GM18519 (cell line): Measurements from ENCODE around the gene SF3B5.
"Not testable (repeated sequence)": the region's sequence is repeated elsewhere in the genome, so short reads cannot be mapped to it uniquely, and the experiment has no call there.

Source experiments
- ATAC-seq: cut with Tn5 transposase; IDR thresholded peaks from one replicate; pipeline ENCODE4 v1.9.1; 2021; ENCODE audit warnings: mild to moderate bottlenecking, moderate library complexity; ENCODE audit not compliant: unreplicated experiment, low FRiP score

SF3B5 gene

GRCh38 chr6:144095134-144096002 lies at the start of gene SF3B5:
Gene SF3B5 (minus strand): TSS chr6:144095573. CDS start chr6:144095497, 76 bp downstream.
- peak; percentile 97 for ATAC-seq

GRCh38 chr6:144144996-144145395 lies 49.6 kb upstream of the SF3B5 start:
- ATAC-seq: no peak

GRCh38 chr6:144143878-144144277 lies 48.5 kb upstream of the SF3B5 start:
- ATAC-seq: no peak

- ATAC-seq: no peak
Observed at GRCh38 chr6:144143106-144143505, 47.7 kb upstream of the SF3B5 start.

- no peak for ATAC-seq
Observed at GRCh38 chr6:144141470-144141869, 46.1 kb upstream of the SF3B5 start.

GRCh38 chr6:144140867-144141266 lies 45.5 kb upstream of the SF3B5 start:
- ATAC-seq: peak; percentile 62

GRCh38 chr6:144139817-144140216 lies 44.4 kb upstream of the SF3B5 start:
- no peak for ATAC-seq

GRCh38 chr6:144138542-144138941 lies 43.2 kb upstream of the SF3B5 start:
- no peak for ATAC-seq

- no peak for ATAC-seq
Observed at GRCh38 chr6:144134737-144135136, 39.4 kb upstream of the SF3B5 start.

GRCh38 chr6:144134176-144134575 lies 38.8 kb upstream of the SF3B5 start:
- no peak for ATAC-seq

- no peak for ATAC-seq
Observed at GRCh38 chr6:144133225-144133821, 38.0 kb upstream of the SF3B5 start.

GRCh38 chr6:144132167-144132690 lies 36.9 kb upstream of the SF3B5 start:
- ATAC-seq: not testable (repeated sequence)

GRCh38 chr6:144131248-144131709 lies 35.9 kb upstream of the SF3B5 start:
- no peak for ATAC-seq

- ATAC-seq: no peak
Observed at GRCh38 chr6:144129469-144129868, 34.1 kb upstream of the SF3B5 start.

GRCh38 chr6:144127097-144127496 lies 31.7 kb upstream of the SF3B5 start:
- ATAC-seq: no peak

- no peak for ATAC-seq
Observed at GRCh38 chr6:144123836-144124235, 28.5 kb upstream of the SF3B5 start.

GRCh38 chr6:144123421-144123820 lies 28.0 kb upstream of the SF3B5 start:
- ATAC-seq: no peak

- ATAC-seq: no peak
Observed at GRCh38 chr6:144122861-144123260, 27.5 kb upstream of the SF3B5 start.

GRCh38 chr6:144119376-144119775 lies 24.0 kb upstream of the SF3B5 start:
- no peak for ATAC-seq

GRCh38 chr6:144115219-144115618 lies 19.8 kb upstream of the SF3B5 start:
- ATAC-seq: no peak

- no peak for ATAC-seq
Observed at GRCh38 chr6:144113366-144113765, 18.0 kb upstream of the SF3B5 start.

GRCh38 chr6:144110210-144110609 lies 14.8 kb upstream of the SF3B5 start:
- no peak for ATAC-seq
